GM18858 (cell line): Measurements from ENCODE around the gene SBK2.
"Not testable (repeated sequence)": the region's sequence is repeated elsewhere in the genome, so short reads cannot be mapped to it uniquely, and the experiment has no call there.

ENCODE experiments used
- ATAC-seq: cut with Tn5 transposase; IDR thresholded peaks from one replicate; pipeline ENCODE4 v1.9.1; 2021; ENCODE audit not compliant: unreplicated experiment

Gene SBK2, protein sequence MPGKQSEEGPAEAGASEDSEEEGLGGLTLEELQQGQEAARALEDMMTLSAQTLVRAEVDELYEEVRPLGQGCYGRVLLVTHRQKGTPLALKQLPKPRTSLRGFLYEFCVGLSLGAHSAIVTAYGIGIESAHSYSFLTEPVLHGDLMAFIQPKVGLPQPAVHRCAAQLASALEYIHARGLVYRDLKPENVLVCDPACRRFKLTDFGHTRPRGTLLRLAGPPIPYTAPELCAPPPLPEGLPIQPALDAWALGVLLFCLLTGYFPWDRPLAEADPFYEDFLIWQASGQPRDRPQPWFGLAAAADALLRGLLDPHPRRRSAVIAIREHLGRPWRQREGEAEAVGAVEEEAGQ

GRCh38 chr19:55536951-55537740 lies at the start of gene SBK2:
SBK2 (minus strand) TSS chr19:55537133; CDS start chr19:55536294, 839 bp downstream.
- ATAC-seq: no peak

- ATAC-seq: no peak
These were observed 48.9 kb upstream of the SBK2 start for GRCh38 chr19:55585658-55586339.

GRCh38 chr19:55584871-55585270 lies 47.9 kb upstream of the SBK2 start:
- ATAC-seq: no peak

DNA sequence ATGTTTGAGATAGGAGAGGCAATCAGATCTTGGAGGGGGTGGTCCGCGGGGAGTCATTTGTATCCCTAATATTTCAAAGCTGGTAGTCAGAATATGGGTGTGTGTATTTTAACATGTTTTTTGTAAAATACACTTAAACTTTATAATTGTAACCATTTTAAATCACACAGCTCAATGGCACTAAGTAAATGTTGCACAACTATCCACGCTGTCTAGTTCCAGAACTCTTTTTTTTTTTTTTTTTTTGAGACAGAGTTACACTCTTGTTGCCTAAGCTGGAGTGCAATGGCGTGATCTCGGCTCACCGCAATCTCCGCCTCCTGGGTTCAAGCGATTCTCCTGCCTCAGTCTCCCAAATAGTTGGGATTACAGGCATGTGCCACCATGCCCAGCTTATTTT lies 47.0 kb upstream of the SBK2 start:
- not testable (repeated sequence) for ATAC-seq

GRCh38 chr19:55582284-55582683 lies 45.4 kb upstream of the SBK2 start:
- ATAC-seq: not testable (repeated sequence)

- no peak for ATAC-seq
These were observed 44.9 kb upstream of the SBK2 start for GRCh38 chr19:55581823-55582223.

GRCh38 chr19:55581145-55581822 lies 44.4 kb upstream of the SBK2 start:
- no peak for ATAC-seq

DNA sequence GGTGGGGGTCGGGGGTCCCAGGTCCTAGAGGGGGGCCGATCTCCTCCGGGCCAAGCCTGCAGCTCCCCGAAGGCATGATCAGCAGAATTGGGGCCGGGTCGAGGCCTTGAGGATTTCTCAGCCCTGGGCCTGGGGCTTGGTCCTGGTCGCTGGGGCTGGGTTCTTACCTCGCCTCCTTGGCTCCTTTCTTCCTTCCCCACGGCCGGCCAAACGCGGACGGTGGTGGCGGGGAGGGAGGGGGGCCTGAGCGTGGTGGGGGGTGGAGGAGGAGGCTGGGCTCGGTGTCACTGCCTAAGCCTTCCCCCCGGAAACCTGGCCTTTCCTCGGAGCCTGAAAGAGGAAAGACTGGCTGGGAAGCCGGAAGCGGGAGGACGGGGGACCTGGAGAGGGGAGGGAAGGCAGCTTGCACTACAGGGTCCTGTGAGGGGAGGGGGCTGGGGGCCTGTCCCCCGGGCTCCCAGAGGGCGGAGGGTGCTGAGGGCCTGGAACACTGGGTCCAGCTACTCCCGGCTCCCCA lies 43.8 kb upstream of the SBK2 start, which contains the start of gene ZNF579:
Gene ZNF579, minus strand, starts transcription at position 221 of the 517 bp plus-strand sequence. CDS start 1,209 bp downstream, outside the sequence.
- no peak for ATAC-seq

- ATAC-seq: no peak
These were observed 43.1 kb upstream of the SBK2 start for GRCh38 chr19:55579766-55580621.

GRCh38 chr19:55578761-55579747 lies 42.1 kb upstream of the SBK2 start:
- ATAC-seq: no peak

- ATAC-seq: no peak
These were observed 41.3 kb upstream of the SBK2 start for GRCh38 chr19:55578031-55578760.

GRCh38 chr19:55576746-55577145 lies 39.8 kb upstream of the SBK2 start:
- ATAC-seq: no peak

DNA sequence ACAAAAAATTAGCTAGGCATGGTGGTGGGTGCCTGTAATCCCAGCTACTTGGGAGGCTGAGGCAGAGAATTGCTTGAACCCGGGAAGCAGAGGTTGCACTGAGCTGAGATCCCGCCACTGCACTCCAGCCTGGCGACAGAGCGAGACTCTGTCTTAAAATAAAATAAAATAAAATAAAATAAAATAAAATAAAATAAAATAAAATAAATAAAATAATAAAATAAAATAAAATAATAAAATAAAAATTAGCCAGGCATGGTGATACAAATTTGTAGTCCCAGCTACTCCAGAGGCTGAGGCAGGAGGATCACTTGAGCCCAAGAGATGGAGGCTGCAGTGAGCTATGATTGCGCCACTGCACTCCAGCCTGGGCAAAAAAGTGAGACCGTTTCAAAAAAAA lies 37.0 kb upstream of the SBK2 start:
- not testable (repeated sequence) for ATAC-seq

DNA sequence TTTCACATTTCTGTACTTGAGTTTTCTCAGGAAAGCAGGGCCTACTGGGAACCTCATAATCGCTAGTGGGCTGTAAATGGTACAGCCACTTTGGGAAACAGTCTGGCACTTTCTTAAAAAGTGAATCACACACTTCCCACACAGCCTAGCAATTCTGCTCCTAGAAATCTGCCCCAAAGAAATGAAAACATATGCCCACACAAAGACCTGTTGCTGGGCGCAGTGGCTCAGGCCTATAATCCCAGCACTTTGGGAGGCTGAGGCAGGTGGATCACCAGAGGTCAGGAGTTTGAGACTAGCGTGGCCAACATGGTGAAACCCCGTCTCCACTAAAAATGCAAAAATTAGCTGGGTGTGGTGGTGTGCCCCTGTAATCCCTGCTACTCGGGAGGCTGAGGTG lies 32.5 kb upstream of the SBK2 start:
- not testable (repeated sequence) for ATAC-seq

GRCh38 chr19:55567708-55568328 lies 30.9 kb upstream of the SBK2 start:
- ATAC-seq: no peak

- no peak for ATAC-seq
These were observed 29.9 kb upstream of the SBK2 start for GRCh38 chr19:55566823-55567222.

- no peak for ATAC-seq
These were observed 26.3 kb upstream of the SBK2 start for GRCh38 chr19:55563261-55563690.
